DMS153 treated with DMSO at 0.1 percent for 48 hours (cell line): ENCODE data around the gene USP9X.
"Not testable (repeated sequence)": the region's sequence is repeated elsewhere in the genome, so short reads cannot be mapped to it uniquely, and the experiment has no call there.

ENCODE experiments used
- DNase-seq: peaks from one replicate; lab custom pipeline; 2025; ENCODE audit not compliant: unreplicated experiment; lab: John Stamatoyannopoulos, UW

USP9X gene

DNA sequence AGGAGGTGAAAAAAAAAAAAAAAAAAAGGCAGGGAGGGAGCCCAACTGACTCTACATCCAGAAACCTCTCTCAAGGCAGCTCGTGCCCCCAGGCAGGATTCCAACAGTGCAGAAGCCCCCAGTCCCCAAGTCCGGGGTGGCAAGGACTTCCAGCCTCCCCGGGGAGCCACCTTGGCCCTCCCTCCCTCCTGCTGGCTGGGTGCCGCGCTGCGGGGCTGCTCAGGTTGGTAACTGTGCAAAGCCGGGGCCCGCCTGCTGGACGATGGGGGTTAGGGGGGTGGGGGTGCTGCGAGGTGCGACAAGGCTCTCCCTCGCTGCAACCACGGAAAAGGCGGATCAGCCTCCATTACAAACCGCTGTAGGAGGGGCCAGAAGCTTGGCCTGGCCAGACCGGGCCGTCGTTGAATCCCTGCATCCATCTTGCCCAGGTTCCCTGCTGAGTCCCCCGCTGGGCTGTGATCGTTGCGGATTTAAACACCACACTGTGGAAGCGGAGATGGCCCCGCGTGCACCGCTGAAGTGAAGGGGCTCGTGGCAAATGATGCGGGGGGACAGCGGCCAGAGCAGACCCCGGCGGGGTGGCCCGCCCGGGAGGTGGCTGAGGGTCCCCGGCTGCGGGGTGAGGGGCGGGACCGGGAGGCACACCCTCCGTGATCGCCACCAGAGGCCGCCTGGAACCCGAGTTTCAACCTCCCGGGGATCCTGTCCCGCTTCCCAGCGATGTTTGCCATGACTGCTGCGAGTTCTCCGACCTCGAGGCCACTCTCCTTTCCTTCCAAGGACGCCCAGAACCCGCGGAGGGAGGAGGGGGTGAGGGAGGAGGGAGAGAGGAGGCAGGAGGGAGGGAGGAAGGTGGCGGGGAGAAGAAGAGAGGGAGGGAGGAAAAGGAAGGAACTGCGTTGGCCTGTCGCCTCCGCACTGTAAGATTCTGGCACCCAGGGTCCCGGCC, 190.7 kb downstream of the USP9X start:
- peak; percentile 4 for DNase-seq

- DNase-seq = no peak
These were observed 191.6 kb downstream of the USP9X start for GRCh38 chrX:41276661-41277506.

DNA sequence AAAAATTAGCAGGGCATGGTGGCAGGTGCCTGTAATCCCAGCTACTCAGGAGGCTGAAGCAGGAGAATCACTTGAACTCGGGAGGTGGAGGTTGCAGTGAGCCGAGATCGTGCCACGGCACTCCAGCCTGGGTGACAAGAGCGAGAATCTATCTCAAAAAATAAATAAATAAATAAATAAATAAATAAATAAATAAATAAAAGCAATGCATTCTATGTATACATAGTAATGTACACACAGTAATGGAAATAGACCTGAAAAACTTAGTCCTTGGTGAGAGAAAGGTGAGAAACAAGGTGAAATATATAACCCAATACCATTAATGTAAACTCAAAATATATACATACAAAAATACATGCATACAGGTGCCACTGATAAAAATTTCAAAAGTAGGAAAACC, 197.1 kb downstream of the USP9X start:
- not testable (repeated sequence) for DNase-seq

- DNase-seq = not testable (repeated sequence)
These were observed 200.7 kb downstream of the USP9X start for GRCh38 chrX:41285928-41286327.
